Measurements from ENCODE around the gene KCNJ2. TPM values are rescaled to one million over a fixed set of nuclear protein-coding genes. Genes with fewer than 3 reads are reported as not detected.

Gene KCNJ2
- total RNA-seq, 1 donor, result 12.7 TPM

- H3K4me3 ChIP-seq (ENCODE audit: low read depth, low read length), result no peak overlapping the region
- no peak for TF ChIP-seq CTCF (IDR thresholded peaks at IDR 0.05; ENCODE audit: insufficient read depth, low read length)
- DNase-seq (ENCODE audit: low read depth), result no peak
Observed at GRCh38 chr17:70206361-70207010, 37.2 kb downstream of the KCNJ2 start.

- no peak for TF ChIP-seq CTCF (IDR thresholded peaks at IDR 0.05; ENCODE audit: insufficient read depth, low read length)
- no peak overlapping the region for H3K4me3 ChIP-seq (ENCODE audit: low read depth, low read length)
- no peak for DNase-seq (ENCODE audit: low read depth)
Observed at GRCh38 chr17:70207184-70207583, 37.9 kb downstream of the KCNJ2 start.

GRCh38 chr17:70208080-70208794 is 38.9 kb downstream of the KCNJ2 start:
- H3K4me3 ChIP-seq (ENCODE audit: low read depth, low read length), result no peak overlapping the region
- no peak for TF ChIP-seq CTCF (IDR thresholded peaks at IDR 0.05; ENCODE audit: insufficient read depth, low read length)
- no peak for DNase-seq (ENCODE audit: low read depth)

GRCh38 chr17:70208825-70209555 is 39.7 kb downstream of the KCNJ2 start:
- no peak overlapping the region for H3K4me3 ChIP-seq (ENCODE audit: low read depth, low read length)
- TF ChIP-seq CTCF (IDR thresholded peaks at IDR 0.05; ENCODE audit: insufficient read depth, low read length), result no peak
- no peak for DNase-seq (ENCODE audit: low read depth)

GRCh38 chr17:70215656-70216055 is 46.3 kb downstream of the KCNJ2 start:
- DNase-seq (ENCODE audit: low read depth), result no peak
- H3K4me3 ChIP-seq (ENCODE audit: low read depth, low read length), result no peak overlapping the region
- no peak for TF ChIP-seq CTCF (IDR thresholded peaks at IDR 0.05; ENCODE audit: insufficient read depth, low read length)

- DNase-seq (ENCODE audit: low read depth), result no peak
- no peak overlapping the region for H3K4me3 ChIP-seq (ENCODE audit: low read depth, low read length)
- no peak for TF ChIP-seq CTCF (IDR thresholded peaks at IDR 0.05; ENCODE audit: insufficient read depth, low read length)
Observed at GRCh38 chr17:70217571-70217970, 48.2 kb downstream of the KCNJ2 start.
